GM10266 (cell line): ENCODE measurements around the gene MYBPC1.

Experiments used
- DNase-seq: peaks from one replicate; pipeline ENCODE4 v3.0.0; 2012; ENCODE audit errors: extremely low spot score
- TF ChIP-seq, protein P1 (sequence below): IDR thresholded peaks from 2 replicates; pipeline ENCODE4 v1.5.1; 2012; ENCODE audit warnings: mild to moderate bottlenecking, low read depth; ENCODE audit not compliant: control insufficient read depth, insufficient read depth; ENCODE audit errors: missing control alignments

Gene MYBPC1

DNA sequence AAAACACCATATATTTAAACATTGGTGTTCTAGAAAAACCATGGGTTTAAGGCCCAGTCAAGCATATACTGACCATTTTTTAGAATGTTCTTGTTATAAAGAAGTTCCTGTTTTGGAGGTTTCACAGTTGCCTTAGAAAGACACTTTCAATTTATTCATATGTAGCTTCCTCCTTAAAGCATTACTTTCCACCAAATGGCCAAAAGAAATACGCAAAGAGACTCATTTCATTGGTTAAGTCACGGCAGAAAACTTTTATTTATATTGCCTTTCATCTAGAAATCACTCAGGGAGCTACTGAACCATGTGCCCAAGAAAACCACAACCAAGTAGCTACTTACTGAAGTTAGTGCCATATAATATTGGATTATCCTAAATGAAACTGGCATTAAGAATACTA is 40.0 kb downstream of the MYBPC1 start:
- TF ChIP-seq, protein P1, sequence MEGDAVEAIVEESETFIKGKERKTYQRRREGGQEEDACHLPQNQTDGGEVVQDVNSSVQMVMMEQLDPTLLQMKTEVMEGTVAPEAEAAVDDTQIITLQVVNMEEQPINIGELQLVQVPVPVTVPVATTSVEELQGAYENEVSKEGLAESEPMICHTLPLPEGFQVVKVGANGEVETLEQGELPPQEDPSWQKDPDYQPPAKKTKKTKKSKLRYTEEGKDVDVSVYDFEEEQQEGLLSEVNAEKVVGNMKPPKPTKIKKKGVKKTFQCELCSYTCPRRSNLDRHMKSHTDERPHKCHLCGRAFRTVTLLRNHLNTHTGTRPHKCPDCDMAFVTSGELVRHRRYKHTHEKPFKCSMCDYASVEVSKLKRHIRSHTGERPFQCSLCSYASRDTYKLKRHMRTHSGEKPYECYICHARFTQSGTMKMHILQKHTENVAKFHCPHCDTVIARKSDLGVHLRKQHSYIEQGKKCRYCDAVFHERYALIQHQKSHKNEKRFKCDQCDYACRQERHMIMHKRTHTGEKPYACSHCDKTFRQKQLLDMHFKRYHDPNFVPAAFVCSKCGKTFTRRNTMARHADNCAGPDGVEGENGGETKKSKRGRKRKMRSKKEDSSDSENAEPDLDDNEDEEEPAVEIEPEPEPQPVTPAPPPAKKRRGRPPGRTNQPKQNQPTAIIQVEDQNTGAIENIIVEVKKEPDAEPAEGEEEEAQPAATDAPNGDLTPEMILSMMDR: no peak
- peak; percentile 47 for DNase-seq

DNA sequence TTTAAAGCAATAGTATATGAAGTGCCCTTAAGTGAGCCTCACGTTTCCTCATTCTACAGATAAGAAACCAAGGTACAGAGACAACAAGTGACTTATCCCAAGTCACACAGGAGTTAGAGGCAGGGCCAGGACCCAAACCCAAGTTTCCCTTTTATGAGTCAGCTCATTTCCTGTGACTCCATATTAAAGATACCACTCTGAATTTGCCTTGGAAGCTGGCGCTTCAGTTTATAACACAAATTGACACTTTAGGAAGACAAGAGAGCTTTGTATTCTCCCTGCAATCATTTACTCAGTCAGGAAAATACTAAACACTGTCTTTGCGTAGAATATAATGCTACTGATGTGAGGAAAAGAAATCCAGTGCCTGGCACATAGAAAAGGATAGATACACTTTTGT is 43.2 kb downstream of the MYBPC1 start:
- TF ChIP-seq, protein P1: no peak

DNA sequence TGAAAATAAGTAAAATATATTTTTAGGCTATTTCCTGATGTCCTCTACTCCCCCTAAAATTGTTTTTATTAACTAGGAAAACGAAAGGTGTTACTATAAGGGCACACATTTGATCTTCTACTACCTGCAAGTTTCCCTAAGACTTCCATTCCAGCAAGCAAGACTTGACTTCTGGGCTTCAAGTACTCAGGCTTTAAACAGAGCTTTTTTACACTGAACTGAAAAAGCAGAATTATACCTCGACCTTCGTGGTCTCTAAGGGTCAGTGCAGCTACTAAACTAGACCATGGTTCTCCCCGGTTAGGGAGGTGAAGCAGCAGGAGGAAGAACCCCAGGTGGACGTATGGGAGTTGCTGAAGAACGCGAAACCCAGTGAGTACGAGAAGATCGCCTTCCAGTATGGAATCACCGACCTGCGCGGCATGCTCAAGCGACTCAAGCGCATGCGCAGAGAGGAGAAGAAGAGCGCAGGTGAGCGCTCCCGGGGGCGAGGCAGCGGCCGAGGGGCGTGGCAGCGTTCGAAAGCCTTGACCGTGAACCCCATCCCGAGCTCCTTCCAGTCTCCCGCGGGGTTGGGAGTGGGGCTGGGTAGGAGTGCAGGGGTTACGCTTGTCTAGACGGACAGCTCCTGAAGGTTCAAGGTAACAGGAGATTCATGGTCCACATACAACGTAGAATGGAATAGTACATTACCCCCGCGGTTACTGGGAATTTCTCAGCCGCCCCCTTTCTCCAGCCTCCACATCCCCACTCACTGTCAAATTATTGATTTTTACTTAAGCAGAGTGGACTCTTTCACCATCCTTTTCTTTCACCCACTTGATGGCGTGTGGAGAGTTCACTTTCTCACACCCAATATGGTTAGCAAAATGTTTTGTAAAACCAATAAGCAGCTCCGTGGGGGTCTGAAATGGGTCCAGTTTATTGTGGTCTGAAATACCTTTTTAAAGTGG is 47.6 kb downstream of the MYBPC1 start:
- TF ChIP-seq, protein P1: no peak
- no peak for DNase-seq

More for the DNA sequence above, 43.2 kb downstream of the MYBPC1 start:
- no peak for DNase-seq

DNA sequence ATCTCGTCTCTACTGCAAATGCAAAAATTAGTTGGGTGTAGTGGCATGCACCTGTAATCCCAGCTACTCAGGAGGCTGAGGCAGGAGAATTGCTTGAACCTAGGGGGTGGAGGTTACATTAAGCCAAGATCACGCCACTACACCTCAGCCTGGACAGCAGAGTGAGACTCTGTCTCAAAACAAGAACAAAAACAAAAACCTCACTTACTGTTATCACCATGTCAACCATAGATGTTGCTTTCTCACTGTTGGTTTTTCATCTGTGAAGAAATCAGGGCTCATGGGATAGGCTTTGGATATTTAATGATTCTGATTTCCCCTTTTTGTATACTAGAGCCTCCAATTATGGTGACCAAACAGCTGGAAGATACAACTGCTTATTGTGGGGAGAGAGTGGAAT is 52.9 kb downstream of the MYBPC1 start:
- TF ChIP-seq, protein P1: no peak
- no peak for DNase-seq

DNA sequence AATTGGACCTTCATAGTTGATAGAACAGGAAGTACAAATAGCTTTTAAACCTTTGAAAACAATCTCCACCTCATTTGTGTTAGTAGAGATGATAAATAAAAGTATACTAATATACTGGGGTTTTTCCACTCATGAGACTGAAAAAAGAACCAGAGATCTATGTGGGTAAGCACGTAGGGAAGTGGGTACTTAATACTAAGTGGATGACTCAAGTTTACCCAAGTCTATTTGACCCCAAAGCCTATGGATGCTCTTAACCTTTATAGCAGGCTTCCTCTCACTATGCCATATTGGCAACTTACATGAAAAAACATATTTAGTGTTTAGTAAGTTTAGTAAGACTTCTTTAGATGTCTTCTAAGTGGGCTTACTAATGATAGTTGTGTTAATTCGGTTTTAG is 53.4 kb downstream of the MYBPC1 start:
- DNase-seq: no peak
- TF ChIP-seq, protein P1: no peak

DNA sequence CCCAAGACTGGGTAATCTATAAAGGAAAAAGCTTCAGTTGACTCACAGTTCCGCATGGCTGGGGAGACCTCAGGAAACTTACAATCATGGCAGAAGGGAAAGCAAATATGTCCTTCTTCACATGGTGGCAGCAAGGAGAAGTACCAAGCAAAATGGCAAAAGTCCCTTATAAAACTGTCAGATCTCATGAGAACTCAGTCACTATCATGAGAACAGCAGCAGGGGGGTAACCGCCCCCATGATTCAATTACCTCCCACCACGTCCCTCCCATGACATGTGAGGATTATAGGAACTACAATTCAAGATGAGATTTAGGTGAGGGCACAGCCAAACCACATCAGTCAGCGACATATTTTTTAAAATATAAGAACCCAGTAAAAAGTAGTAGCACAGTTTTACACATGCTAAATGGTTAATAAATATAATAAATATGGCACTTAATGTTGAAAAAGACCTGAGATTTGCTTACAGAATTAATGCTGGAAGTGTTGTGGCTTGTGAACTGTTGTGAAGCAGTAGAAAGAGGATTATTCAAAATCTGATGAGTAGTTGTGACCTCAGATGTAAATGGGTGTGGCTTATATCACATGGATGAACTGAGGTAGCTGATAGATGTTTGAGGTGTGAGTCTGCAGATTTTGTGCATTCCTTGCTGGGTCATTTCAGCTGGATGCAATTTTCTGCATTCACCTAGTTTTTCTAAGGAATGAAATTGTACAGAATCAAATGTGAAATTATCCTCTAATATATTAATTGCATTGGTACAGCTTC is 55.8 kb downstream of the MYBPC1 start:
- no peak for DNase-seq
- TF ChIP-seq, protein P1: no peak
